Hematopoietic multipotent progenitor cell treated with erythropoietin and hydrocortisone succinate and interleukin-3 and kit ligand, for 15 days (in vitro differentiated cells): ENCODE measurements around the gene AZU1.

ENCODE experiments used
- DNase-seq: peaks from one replicate; pipeline ENCODE4 v3.0.0-alpha.2; 2015; ENCODE audit warnings: low spot score

Gene AZU1

DNA sequence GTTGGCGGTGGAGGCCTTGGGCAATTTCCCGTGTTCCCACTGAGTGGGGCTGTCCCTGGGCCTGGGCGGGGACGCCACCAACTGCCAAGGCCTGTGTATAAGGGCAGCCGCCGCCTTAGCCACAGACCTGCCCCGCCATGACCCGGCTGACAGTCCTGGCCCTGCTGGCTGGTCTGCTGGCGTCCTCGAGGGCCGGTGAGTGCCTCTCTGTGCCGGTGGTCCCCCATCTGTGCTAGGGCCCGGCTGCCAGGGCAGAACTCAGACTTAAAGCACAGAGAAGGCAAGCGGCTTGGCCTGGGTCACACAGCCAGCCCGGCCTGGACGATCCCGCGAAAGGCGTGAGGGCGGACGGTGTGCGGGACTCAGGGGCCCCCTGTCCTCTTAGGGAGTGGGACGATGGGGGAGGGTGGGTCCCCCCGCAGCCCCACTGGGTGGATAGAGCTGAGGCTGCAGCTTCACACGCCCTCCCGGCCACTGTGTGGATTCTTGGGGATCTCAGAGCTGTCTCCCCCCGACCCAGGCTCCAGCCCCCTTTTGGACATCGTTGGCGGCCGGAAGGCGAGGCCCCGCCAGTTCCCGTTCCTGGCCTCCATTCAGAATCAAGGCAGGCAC, at the start of gene AZU1:
AZU1 (plus strand) TSS at position 128 of the 612 bp plus-strand sequence; CDS start at position 138, 10 bp downstream.
- DNase-seq = no peak

DNA sequence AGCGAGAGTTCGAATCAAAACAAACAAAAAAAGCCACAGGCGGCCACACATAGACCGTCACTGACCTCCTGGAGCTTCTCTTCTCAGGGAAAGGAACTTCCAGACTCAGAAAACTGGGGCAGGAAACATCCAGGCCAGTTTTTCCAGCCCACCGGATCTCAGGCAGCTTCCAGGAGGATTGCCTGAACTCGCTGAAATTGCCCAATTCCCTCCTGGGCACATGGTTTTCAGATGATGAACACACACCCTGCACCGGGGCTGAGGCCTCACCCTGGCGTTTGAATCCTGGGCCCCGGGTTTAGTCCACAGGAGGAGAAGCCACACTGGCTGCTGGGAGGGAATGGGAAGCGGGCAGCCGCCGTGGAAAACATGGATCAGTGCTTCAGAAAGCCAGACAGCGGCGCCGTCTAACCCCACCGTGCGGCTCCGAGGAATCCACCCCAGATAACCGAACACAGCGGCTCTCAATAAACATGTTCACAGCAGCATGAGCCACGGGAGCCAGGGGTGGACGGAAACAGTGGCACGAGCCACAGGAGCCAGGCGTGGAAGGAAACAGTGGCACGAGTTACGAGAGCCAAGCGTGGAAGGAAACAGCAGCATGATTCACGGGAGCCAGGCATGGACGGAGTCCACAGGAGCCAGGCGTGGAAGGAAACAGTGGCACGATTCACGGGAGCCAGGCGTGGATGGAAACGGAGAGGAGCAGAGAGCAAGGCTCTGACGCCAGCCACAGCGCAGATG, 48.6 kb upstream of the AZU1 start:
- DNase-seq = no peak

DNA sequence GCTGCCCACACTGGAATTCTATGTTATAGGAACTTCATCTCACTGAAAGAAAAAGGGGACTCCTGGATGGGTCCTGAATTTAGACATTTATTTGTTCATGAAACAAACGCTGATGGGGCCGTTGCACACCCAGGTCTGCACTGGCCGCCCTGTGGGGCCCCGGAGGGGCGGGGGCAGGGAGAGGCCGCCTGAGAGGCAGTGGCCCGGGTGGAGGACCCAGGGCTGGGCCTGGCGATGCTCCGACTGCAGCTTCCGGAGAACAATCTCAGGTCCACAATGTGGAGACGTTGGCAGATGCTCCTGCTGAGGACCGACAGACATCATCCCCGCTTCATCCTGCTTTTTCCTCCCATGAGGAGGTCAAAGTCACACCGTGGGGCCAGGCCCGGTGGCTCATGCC, 46.7 kb upstream of the AZU1 start:
- DNase-seq = no peak

GRCh38 chr19:781800-782184, 45.8 kb upstream of the AZU1 start:
- no peak for DNase-seq

GRCh38 chr19:782185-782877, 45.3 kb upstream of the AZU1 start:
- no peak for DNase-seq

DNA sequence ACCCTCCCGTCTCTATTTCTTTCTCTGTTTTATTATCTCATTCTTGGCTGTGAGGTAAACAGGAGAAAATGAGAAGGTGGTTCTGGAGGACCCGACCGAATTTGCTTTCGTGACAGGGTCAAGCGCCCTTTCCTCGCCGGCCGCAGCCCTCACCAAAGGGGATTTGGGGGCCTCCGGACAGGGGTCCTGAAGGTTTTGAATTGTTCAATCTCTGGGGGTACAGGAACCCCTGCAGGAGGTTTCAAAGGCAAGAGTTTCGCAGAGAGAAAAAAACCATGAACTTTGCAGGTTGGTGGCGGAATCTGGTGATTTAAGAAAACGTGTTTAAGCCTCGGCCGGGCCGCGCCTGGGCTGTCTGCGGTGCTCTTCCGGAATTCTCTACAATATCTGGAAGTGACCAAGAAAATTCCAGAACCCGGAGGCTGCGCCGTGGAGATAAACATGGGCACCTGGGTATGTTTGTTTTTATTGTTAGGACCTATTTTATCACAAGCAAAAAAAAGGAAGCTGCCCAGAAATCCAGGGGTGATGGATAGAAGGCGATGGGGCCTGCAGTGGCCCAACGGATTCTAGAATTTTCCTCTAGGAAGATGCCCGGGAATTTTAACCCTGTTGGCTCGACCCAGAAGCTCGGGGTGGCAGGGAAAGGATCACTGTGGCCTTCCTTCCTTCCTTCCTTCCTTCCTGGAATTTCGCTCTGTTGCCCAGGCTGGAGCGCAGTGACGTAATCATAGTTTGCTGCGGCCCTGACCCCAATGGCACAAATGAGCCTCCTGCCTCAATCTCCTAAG, 44.6 kb upstream of the AZU1 start:
- DNase-seq = no peak

DNA sequence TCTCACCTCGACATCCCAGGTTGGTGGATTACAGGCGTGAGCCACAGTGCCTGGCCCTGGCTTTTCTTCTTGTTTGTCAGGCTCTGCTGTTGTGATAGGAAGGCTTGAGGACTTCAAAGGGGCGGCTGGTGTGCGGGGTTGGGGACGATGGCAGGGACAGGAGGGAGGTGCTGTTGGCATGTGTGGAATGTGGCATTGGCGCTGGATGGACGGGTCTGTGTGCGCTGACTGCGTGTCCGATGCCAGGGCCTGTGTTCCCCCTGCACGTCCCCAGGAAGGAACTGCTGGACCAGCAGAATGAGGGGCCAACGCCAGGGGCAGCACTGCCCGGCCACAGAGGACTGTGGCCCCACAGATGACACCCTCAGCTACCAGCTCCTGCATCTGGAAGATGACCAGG, 43.1 kb upstream of the AZU1 start:
- no peak for DNase-seq

DNA sequence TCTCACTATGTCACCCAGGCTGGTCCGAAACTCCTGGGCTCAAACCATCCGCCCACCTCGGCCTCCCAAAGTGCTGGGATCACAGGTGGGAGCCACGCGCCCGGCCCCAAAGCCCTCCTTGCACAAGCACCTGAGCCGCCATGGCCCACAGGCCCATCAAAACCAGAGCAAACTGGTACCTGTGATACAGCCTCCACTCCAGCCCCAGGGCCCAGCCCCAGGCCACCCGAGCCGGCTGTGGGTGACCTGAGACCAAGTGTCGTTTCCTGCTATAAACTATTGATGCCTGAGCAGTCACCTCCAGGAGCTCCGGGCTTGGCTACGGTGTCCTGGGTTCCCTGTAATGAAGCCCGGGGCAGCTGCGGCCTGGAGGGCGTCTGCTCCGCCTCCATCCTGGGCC, 40.1 kb upstream of the AZU1 start:
- DNase-seq = no peak

GRCh38 chr19:788686-788982, 39.0 kb upstream of the AZU1 start:
- no peak for DNase-seq

GRCh38 chr19:788983-789700, 38.5 kb upstream of the AZU1 start:
- DNase-seq = no peak

- no peak for DNase-seq
Measured at GRCh38 chr19:789701-790060, 38.0 kb upstream of the AZU1 start.

DNA sequence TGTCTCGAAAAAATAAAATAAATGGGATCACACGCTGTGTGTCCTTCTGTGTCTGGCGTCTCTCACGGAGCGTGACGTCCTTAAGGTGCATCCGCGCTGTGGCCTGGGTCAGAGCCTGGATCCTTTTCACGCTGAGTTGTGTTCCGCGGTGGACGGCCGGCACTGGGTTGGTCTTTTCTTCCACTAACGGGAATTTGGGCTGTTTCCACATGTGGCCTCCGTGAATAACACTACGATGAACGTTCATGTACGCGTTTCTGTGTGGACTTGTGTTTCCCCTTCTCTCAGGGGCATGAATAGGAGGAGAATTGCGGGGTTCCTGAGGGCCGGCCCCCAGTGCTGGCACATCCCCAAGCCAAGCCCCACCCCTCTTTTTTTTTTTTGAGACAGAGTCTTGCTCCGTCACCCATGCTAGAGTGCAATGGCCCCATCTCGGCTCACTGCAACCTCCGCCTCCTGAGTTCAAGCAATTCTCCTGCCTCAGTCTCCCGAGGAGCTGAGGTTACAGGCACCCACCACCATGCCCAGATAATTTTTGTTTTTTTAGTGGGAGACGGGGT, 36.5 kb upstream of the AZU1 start:
- no peak for DNase-seq

DNA sequence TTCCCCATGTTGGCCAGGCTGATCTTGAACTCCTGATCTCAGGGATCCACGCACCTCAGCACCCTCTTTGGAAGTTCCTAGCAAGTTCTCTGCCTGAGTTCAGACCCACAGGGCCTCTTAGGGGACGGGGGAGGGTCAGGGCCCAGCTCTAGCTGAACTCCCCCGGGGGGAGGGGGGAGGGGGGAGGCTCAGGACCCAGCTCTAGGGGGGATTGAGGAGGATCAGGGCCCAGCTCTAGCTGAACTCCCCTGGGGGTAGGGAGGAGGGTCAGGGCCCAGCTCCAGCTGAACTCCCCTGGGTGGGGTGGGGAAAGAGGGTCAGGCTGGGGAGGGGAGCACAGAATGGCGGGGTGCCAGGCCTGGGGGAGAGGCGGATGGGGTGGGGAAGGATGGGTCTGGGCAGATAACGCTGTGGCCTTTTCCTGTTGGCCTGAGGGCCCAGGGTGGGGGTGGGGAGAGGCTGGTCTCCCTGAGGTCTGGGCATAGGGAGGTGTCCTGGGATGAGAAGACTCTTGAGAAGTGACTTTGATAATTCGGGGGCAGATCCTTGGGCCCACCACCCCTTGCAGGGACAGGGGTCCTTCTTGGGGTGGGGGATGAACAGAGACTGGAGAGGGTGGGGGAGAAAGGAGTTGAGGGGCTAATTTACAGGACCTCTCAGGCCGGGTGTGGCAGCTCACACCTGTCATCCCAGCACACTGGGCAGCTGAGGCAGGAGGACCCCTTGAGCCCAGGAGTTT, 35.9 kb upstream of the AZU1 start:
- peak; percentile 18 for DNase-seq

DNA sequence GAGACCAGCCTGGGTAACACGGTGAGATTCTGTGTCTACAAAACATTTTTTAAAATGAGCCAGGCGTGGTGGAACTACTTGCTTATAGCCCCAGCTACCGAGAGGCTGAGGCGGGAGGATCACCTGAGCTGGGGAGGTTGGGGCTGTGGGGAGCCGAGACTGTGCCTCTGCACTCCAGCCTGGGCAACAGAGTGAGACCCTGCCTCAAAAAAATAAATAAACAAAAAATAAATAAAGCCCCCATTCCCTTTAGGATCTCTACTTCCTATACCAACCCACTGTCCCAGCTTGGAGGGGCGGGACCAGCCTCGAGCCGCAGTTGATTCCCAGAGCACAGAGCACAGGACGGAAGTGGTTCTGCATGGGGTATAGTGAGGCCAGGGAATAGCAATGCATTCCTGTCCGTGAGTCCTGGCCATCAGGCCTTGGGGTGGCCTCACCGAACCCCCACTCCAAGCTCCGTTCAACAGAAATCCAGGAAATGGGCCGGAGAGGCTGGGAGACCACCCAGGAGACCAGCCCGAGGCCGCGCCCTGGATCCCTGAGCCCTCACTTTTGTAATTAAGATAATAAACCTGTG, 35.2 kb upstream of the AZU1 start:
- DNase-seq = no peak

DNA sequence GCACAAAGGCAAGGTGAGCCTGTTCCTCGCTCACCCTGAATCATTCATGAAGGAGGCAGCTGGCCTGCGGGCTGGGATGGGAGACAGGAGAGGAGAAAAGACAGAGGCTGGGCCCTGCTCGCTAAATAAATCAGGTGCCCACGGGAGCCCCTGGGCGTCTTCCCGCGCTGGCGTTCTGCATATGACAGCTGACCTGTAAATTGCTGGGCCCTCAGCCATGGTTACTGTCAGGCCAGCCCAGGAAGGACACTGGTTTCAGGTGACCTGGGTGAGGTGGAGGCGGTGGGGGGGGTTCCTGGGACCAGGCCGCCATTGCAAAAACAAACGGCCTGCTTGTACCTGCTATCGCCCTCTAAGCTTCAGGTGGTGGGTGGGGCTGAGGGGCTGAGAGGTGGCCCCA, 33.8 kb upstream of the AZU1 start:
- no peak for DNase-seq

- no peak for DNase-seq
Measured at GRCh38 chr19:795073-795611, 32.5 kb upstream of the AZU1 start.

DNA sequence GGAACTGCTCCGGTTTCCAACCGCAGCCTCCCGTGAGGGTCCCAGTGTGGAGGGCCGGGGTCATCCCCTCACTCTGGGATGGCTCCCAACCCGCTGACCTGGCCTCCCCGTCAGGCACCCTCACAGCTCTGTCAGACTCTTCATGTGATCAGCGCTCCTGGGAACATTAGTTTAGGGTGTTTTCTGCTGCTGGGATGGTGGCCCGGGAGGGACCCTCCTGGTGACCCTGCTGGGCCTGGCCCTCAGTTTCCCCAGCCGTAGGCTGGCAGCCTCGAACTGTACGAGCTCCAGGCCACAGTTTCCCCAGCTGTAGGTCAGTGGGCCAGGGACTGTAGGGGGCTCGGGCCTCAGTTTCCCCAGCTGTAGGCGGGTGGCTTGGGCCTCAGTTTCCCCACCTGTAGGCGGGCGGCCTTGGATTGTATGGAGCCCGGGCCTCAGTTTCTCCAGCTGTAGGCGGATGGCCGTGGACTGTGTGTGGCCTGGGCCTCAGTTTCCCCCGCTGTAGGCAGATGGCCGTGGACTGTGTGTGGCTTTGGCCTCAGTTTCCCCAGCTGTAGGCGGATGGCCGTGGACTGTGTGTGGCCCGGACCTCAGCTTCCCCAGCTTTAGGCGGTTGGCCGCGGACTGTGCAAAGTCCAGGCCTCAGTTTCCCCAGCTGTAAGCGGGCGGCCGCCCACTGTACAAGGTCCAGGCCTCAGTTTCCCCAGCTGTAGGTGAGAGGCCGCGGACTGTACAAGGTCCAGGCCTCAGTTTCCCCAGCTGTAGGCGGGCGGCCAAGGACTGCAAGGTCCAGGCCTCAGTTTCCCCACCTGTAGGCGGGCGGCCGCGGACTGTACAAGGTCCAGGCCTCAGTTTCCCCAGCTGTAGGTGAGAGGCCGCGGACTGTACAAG, 31.7 kb upstream of the AZU1 start:
- DNase-seq = no peak

- DNase-seq = peak; percentile 100
Measured at GRCh38 chr19:796692-797527, 30.7 kb upstream of the AZU1 start, which contains the start of gene PTBP1. TSS of gene PTBP1 (plus strand) at chr19:797452. CDS start at chr19:797498, 46 bp downstream.
